Stimulated activated CD8-positive, alpha-beta memory T cell treated with anti-CD3 and anti-CD28 coated beads, Interleukin-2, amount 100 ng/mL, for 1 hour (primary cell): ENCODE measurements around the gene SSTR4.

Source experiments
- DNase-seq, 2 donors: peaks; one replicate each; pipeline ENCODE4 v3.0.0-alpha.2; 2020; ENCODE audit warnings: low read depth in 2 of 2

SSTR4 gene

GRCh38 chr20:23086931-23087411, 51.9 kb downstream of the SSTR4 start:
- no peak for DNase-seq

- no peak for DNase-seq
Observed at GRCh38 chr20:23087587-23088251, 52.6 kb downstream of the SSTR4 start.
